ENCODE data around the gene CFD. TPM values are rescaled to one million over a fixed set of nuclear protein-coding genes. Genes with fewer than 3 reads are reported as not detected.
A peak's percentile ranks its signal among the peaks of the same experiment; 100 is the strongest.

Gene CFD
- total RNA-seq, 1 donor, result 19.9 TPM

- DNase-seq (ENCODE audit: insufficient read length, low spot score, missing footprints), result no peak
- peaks cover 16% of the 10 kb centered on the region for H3K4me1 ChIP-seq (ENCODE audit: insufficient read depth, low read length)
- H3K27ac ChIP-seq (ENCODE audit: low read depth, low read length), result no peak overlapping the region
- no peaks in the 10 kb centered on the region for H3K9me3 ChIP-seq (ENCODE audit: low read depth, low read length)
- no peak overlapping the region for H3K4me2 ChIP-seq (ENCODE audit: insufficient read depth, low read length)
- no peak overlapping the region for H2AFZ ChIP-seq (ENCODE audit: low read length)
- H3K4me3 ChIP-seq (ENCODE audit: insufficient read depth, low read length), result no peak overlapping the region
- H3K79me2 ChIP-seq (ENCODE audit: insufficient read depth, low read length), result no peaks in the 10 kb centered on the region
- H4K20me1 ChIP-seq (ENCODE audit: insufficient read depth, low read length), result peaks cover 11% of the 10 kb centered on the region
- peaks cover 14% of the 10 kb centered on the region for H3K36me3 ChIP-seq (ENCODE audit: insufficient read depth, low read length)
- no peaks in the 10 kb centered on the region for H3K27me3 ChIP-seq (ENCODE audit: insufficient read depth, low read length)
- TF ChIP-seq, protein P1, sequence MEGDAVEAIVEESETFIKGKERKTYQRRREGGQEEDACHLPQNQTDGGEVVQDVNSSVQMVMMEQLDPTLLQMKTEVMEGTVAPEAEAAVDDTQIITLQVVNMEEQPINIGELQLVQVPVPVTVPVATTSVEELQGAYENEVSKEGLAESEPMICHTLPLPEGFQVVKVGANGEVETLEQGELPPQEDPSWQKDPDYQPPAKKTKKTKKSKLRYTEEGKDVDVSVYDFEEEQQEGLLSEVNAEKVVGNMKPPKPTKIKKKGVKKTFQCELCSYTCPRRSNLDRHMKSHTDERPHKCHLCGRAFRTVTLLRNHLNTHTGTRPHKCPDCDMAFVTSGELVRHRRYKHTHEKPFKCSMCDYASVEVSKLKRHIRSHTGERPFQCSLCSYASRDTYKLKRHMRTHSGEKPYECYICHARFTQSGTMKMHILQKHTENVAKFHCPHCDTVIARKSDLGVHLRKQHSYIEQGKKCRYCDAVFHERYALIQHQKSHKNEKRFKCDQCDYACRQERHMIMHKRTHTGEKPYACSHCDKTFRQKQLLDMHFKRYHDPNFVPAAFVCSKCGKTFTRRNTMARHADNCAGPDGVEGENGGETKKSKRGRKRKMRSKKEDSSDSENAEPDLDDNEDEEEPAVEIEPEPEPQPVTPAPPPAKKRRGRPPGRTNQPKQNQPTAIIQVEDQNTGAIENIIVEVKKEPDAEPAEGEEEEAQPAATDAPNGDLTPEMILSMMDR (IDR thresholded peaks at IDR 0.05; ENCODE audit: extremely low read depth, low read depth, low read length), result no peak
These were observed 13.6 kb downstream of the CFD start for GRCh38 chr19:873084-873483.

DNA sequence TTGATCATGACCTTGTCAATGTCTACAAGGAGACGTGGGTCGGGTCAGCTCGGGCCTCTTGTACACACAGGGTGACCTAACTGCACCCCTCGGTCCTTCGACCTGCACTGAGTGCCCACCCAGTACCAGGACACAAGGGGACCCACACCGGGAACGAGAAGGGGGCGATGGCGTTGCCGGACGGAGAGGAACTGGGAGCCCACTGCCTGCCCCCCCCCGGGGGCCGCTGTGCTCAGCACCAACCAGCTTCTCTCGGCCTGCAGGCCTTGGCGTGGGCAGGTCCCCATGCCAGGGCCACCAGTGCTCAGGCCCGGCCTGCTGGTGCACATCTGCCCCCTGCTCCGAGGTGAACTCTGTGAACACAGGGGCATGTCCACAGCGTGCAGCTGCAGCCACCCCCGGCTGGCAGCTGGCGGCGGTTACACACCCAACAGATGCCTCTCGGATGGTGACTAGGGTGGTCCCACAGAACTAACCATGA, 14.1 kb downstream of the CFD start:
- TF ChIP-seq, protein P1 (IDR thresholded peaks at IDR 0.05; ENCODE audit: extremely low read depth, low read depth, low read length), result no peak
- Histone ChIP-seq H3K27me3 (ENCODE audit: insufficient read depth, low read length) (no peaks in the 10 kb centered on the region), H3K4me2 (ENCODE audit: insufficient read depth, low read length) (no peak overlapping the region), H3K27ac (ENCODE audit: low read depth, low read length) (no peak overlapping the region), H3K4me3 (ENCODE audit: insufficient read depth, low read length) (no peak overlapping the region), H3K36me3 (ENCODE audit: insufficient read depth, low read length) (peaks cover 9% of the 10 kb centered on the region), H3K9me3 (ENCODE audit: low read depth, low read length) (no peaks in the 10 kb centered on the region), H2AFZ (ENCODE audit: low read length) (no peak overlapping the region), H3K79me2 (ENCODE audit: insufficient read depth, low read length) (no peaks in the 10 kb centered on the region), H4K20me1 (ENCODE audit: insufficient read depth, low read length) (peaks cover 11% of the 10 kb centered on the region), H3K4me1 (ENCODE audit: insufficient read depth, low read length) (peaks cover 16% of the 10 kb centered on the region)
- DNase-seq (ENCODE audit: insufficient read length, low spot score, missing footprints), result no peak

GRCh38 chr19:875265-875879, 15.9 kb downstream of the CFD start:
- DNase-seq (ENCODE audit: insufficient read length, low spot score, missing footprints), result peak; percentile 87
- Histone ChIP-seq H3K4me3 (ENCODE audit: insufficient read depth, low read length) (no peak overlapping the region), H3K4me1 (ENCODE audit: insufficient read depth, low read length) (no peaks in the 10 kb centered on the region), H2AFZ (ENCODE audit: low read length) (no peak overlapping the region), H3K79me2 (ENCODE audit: insufficient read depth, low read length) (no peaks in the 10 kb centered on the region), H3K36me3 (ENCODE audit: insufficient read depth, low read length) (peaks cover 6% of the 10 kb centered on the region), H4K20me1 (ENCODE audit: insufficient read depth, low read length) (peaks cover 3% of the 10 kb centered on the region), H3K9me3 (ENCODE audit: low read depth, low read length) (no peaks in the 10 kb centered on the region), H3K27ac (ENCODE audit: low read depth, low read length) (no peak overlapping the region), H3K27me3 (ENCODE audit: insufficient read depth, low read length) (no peaks in the 10 kb centered on the region), H3K4me2 (ENCODE audit: insufficient read depth, low read length) (no peak overlapping the region)
- TF ChIP-seq, protein P1 (IDR thresholded peaks at IDR 0.05; ENCODE audit: extremely low read depth, low read depth, low read length), result no peak

- H3K4me3 ChIP-seq (ENCODE audit: insufficient read depth, low read length), result no peak overlapping the region
- H3K27ac ChIP-seq (ENCODE audit: low read depth, low read length), result no peak overlapping the region
- no peaks in the 10 kb centered on the region for H3K79me2 ChIP-seq (ENCODE audit: insufficient read depth, low read length)
- H3K9me3 ChIP-seq (ENCODE audit: low read depth, low read length), result no peaks in the 10 kb centered on the region
- peaks cover 3% of the 10 kb centered on the region for H4K20me1 ChIP-seq (ENCODE audit: insufficient read depth, low read length)
- H3K4me1 ChIP-seq (ENCODE audit: insufficient read depth, low read length), result no peaks in the 10 kb centered on the region
- H3K27me3 ChIP-seq (ENCODE audit: insufficient read depth, low read length), result no peaks in the 10 kb centered on the region
- no peak overlapping the region for H2AFZ ChIP-seq (ENCODE audit: low read length)
- H3K36me3 ChIP-seq (ENCODE audit: insufficient read depth, low read length), result peaks cover 9% of the 10 kb centered on the region
- no peak overlapping the region for H3K4me2 ChIP-seq (ENCODE audit: insufficient read depth, low read length)
- DNase-seq (ENCODE audit: insufficient read length, low spot score, missing footprints), result peak; percentile 81
- TF ChIP-seq, protein P1 (IDR thresholded peaks at IDR 0.05; ENCODE audit: extremely low read depth, low read depth, low read length), result no peak
These were observed 16.6 kb downstream of the CFD start for GRCh38 chr19:876089-876488.

Data from osteoblast (primary cell).